Measurements from ENCODE around the gene PDE4D.

The PDE4D gene

DNA sequence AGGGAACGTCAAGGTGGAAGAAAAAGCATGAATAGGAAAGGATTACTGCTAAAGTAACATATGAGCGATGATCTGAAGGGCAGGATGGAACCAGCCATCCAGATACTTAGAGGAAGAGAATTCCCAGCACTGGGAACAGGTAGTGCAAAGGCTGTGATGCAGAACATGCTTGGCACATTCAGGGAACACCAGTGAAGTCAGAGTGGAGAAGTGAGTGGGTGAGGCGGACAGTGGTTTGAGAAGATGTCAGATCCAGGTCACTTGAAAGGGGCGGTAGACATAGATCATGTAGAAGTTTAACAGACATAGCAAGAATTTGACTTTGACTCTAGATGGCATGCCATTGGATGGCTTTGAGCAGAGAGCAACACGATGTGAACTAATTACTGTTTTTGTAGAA lies 374.2 kb downstream of the PDE4D start:
- DNase-seq (ENCODE audit: low read depth, low spot score) = no peak

DNA sequence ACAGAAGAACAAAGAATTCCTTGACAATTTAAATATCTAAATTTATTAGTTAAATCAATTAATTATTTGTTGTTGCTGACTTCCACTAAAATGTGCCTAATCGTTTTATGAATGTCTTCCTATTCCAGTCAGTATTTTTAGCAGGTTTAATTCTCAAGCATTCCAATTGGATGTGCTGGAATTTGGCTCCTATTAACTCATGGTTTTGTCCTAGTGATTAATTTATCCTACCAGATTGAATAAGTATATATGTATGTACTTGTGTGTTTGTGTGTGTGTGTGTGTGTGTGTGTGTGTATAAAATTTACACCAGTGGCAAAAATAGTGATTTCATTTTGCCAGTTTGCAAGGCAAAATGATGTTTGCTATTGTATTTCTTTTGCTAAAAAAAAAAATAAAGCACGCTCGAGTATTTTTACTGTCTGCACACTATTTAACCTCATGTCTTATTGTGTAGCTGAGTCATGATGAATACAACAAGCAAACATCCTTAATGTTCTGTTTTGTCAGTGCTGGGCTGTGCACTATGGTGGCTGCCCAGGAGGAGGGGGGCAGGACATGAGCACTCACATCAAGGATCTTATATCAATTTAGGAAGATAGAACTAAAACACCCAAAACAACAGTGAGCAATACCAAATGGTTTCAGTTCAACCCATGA lies 375.5 kb downstream of the PDE4D start:
- DNase-seq (ENCODE audit: low read depth, low spot score) = peak; percentile 15

DNA sequence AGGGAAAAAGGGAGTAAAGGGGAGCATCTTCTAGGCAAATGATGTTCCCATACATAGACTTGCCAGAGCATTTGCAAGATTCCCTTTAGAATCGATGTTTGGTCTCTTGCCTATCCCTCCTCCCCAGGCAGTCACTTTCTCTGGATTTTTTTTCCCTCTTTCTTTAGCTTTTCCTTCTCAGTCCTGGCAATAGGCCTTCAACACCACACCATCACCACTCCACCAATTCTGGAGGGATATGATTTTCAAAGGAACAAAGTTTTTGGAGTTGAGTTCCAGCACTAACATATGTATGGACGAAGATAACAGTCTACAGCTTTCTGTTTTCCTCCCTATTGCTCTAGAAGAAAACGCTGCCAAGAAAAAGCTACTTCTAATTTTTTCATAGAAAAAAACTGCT lies 377.4 kb downstream of the PDE4D start:
- DNase-seq (ENCODE audit: low read depth, low spot score) = no peak

DNA sequence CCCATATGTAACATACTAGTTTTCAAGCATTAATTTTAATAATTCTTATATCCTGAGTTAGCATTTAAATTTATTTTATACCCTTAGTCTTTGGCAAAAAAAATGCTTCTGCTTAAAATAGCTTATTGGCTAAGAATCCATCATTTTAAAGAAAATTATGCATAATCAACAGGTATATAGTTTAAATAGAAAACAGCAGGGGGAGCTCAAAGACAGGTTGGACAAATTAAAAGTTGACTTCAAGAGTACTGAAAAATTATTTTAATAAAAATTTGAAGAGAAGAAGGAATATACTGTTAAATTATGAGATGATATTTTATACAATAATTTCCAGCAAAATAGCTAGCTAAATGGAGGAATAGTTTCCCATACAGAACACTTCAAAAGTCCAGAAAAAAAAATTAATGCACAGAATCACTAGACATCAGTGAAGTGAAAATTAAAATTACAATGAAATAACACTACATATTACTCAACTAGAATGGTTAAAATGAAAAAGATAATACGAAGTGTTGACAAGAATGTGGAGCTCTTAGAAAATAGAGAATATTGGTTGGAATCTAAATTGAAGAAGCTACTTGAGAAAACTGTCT lies 387.1 kb downstream of the PDE4D start:
- DNase-seq (ENCODE audit: low read depth, low spot score) = no peak

DNA sequence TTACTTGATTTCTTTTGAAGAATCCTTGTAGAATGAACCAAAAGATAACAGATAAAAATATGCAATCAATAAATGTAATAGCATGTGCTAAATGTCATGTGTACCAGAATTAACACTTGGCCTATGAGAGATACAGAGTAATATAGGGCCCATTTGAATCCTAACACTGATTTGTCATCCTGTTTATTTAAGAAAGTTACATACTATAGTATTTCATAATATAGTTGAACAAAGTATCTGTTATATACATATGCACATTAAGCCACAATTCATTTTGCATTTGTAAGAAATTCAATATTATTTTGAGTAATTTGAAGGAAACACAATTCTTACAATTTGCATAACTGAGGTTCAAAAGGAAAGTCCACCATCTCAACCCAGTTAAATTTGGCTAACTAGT lies 389.5 kb downstream of the PDE4D start:
- no peak for DNase-seq (ENCODE audit: low read depth, low spot score)

DNA sequence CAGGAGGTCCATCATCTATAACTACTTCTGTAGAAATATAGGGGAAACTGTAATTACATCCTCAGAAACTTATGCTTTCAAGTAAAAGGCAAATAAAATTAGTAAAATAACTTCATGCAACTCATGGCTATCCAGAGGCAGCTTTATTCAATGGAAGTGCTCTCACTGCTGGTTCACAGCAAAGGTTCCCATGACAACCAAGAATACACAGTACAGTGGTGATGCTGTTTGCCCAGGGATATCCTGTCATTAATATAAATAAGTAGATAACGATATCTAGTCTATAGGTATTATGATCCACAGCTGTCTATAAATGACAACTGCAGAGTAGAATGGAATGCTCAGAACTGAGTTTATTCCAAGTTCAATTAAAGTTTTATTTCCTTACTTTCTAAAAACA lies 390.3 kb downstream of the PDE4D start:
- no peak for DNase-seq (ENCODE audit: low read depth, low spot score)

DNA sequence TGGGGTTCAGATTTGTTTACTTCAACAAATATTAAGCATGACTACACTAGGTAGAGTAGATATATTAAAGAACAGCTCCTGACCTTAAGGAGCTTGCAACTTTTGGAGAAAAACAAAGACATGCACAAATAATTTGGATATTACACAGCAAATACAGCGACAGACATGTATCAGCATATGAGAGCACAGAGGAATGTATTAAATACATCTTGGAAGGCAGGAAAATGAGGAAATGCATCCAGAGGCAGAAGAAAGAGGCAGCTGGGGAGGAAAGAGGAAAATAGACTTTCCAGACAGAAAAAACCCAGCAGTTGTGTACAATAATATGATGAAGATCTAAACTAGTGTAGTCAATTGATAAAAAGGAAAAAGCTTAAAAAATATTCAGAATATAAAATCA lies 392.2 kb downstream of the PDE4D start:
- no peak for DNase-seq (ENCODE audit: low read depth, low spot score)

DNA sequence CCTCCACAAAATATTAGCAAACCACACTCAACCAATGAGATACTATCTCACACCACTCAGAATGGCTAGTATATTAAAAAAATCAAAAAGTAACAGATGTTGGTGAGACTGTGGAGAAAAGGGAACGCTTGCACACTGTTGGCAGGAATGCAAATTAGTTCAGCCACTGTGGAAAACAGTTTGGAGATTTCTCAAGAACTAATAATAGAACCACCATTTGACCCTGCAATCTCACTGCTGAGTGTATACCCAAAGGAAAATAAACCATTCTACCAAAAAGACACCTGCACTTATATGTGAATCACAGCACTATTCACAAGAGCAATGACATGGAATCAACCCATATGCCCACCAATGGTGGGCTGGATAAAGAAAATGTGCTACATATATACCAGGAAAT lies 393.5 kb downstream of the PDE4D start:
- no peak for DNase-seq (ENCODE audit: low read depth, low spot score)

DNA sequence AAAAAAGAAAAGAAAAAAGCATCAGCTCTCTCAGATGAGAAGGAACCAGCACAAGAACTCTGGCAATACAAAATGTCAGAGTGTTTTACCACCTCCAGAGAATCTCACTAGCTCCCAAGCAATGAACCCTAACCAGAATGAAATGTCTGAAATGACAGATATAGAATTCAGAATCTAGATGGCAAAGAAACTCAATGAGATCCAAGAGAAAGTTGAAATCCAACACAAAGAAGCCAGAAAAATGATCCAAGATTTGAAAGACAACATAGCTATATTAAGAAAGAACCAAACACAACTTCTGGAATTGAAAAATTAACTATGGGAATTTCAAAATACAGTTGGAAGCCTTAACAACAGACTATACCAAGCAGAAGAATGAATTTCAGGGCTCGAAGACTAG lies 396.3 kb downstream of the PDE4D start:
- DNase-seq (ENCODE audit: low read depth, low spot score) = no peak

DNA sequence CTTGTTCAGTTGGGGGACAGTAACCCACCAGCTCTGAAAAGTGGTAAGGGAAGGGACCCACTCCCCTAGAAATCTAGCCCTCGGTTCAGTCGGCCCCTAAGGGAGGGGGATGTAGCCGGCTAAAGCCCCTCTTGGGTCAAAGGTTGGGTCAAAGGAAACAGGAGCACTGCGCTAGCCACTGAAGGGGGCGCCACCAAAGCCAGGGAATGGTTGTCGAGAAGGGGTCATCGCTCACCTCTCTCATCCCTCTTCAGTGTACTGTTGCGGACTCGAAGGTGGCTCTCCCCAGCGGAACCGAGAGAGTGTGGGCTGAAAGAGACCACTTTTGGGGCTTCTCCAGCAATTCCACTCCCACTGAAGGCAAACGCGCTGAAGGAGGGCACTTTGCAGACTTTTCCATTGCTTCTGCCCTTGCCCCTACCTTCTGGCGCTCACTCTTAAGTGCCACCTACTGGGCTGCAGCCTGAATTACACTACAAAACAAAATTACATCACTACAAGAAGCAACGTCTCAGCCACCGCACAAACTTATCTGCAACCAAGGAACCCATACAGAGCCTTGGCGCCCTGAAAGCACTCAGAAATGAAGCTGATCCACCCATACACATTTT lies 396.9 kb downstream of the PDE4D start:
- DNase-seq (ENCODE audit: low read depth, low spot score) = no peak

DNA sequence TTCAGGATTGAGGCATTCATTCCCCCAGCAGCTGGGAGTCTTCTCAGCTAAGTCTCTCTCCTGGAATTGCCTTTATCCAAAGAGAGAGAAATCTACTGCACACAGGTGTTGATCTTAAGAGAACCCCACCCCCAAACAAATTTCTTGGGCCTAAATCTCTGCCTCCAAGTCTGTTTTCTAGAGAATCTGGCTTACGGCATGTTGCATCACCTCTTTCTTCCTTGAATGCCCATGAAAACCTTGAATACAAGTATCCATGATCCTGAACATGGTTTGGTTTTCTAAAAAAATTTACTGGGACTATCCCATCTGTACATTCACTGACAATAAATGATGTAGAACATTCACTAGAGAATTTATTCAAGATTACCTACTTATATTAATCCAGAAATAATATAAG lies 401.6 kb downstream of the PDE4D start:
- no peak for DNase-seq (ENCODE audit: low read depth, low spot score)

DNA sequence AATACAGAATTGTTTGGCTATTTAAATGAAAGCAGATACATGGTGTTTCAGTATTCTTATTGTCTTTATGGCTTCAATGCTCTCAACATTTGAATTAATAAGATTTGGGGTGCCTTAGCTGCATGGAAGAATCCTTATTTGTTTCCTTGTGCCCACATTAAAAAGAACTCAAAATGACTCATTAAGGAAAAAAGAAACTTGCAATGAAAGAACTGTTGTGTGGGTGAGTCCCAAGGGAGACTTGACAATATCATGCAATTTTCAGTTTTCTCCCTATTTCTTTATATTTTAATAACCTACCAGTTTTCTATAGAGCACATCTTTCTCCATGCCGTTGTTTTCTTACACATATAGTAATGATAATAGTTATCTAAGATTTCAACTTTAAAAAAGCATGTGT lies 404.0 kb downstream of the PDE4D start:
- no peak for DNase-seq (ENCODE audit: low read depth, low spot score)

DNA sequence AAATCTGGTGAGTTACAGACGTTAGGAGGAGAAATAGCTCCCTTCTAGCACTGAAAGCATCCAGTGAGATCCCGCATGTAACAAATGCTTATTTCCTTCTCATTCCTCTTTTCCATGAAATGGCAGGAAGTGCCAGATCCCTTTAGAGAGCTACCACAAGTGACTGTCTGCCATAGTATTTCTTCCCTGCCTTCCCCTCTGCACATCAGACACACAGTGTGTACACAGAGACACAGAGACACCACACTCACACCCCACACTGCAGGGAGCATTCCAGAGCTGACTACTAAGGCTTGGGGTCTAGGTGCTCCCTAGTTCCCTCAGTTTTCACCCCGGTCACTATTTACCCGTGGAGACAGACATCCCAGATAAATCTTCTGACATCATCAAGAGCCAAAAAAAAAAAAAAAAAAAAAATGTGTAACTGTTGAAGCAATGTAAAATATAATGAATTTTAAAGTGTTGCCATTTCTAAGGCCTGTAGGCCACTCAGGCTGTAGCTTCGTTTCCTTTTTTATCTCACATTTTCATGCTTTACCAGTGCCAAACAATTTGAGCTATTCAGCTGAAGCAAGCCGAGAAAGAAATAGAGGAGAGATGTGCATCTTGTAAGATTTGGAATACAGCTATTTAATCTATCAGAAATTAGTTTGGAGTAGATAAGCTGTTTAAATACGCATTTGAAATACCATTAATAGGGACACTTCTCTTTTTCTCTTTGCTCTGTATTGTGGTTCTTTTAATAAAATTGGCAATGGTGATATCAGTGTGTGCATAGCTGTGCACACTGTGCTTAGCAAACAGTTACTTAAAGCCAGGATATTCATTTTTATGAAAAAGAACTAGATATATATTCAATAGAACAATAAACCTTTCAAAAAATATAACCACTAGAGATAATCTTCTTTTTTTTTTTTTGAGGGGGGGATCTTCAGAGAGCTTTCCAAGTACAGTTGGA lies 405.5 kb downstream of the PDE4D start:
- DNase-seq (ENCODE audit: low read depth, low spot score) = no peak

DNA sequence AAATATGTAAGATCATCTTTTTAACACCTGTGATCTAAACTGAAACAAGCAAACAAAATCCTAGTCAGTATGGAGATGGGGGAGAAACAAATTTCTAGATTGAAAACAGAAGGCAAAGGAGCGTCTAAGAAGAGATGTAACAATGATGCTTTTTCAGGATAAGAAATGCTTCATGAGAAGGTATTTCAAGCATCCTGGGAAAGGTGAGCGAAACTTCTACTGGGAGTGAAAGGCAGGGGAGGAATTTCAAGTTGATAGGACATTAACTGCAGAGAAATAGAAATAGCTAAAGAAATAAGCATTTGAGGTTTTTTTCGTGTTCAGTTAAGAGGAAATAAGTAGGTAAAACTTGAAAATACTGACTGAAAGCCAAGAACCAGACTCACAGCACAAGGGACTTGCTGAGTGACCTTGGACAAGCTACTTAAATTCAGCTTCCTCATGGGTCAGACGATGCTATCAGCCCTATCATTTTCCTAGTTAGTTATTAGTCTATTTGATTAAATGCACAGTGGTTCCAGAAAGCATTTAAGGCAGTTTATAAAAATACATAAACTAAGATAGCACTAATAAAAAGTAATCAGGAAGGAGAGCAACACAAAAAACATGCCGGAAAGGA lies 406.3 kb downstream of the PDE4D start:
- DNase-seq (ENCODE audit: low read depth, low spot score) = no peak

DNA sequence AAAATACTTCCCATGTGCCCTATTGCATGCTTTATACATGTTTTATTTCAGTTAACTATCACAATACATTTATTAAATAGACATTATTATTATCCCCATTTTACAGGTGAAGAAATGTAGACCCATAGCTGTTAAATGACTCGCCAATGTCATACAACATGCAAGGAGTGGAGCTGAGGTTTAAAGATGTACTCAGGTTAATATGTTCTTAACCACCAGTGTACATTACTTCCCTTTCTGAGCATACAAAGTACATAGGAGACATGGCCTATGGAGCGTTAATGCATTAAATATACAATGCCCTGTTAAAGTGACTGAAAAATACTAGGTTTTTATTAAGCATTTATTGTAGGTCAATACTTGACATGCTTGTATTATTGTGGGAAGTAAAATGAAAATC lies 407.0 kb downstream of the PDE4D start:
- no peak for DNase-seq (ENCODE audit: low read depth, low spot score)

DNA sequence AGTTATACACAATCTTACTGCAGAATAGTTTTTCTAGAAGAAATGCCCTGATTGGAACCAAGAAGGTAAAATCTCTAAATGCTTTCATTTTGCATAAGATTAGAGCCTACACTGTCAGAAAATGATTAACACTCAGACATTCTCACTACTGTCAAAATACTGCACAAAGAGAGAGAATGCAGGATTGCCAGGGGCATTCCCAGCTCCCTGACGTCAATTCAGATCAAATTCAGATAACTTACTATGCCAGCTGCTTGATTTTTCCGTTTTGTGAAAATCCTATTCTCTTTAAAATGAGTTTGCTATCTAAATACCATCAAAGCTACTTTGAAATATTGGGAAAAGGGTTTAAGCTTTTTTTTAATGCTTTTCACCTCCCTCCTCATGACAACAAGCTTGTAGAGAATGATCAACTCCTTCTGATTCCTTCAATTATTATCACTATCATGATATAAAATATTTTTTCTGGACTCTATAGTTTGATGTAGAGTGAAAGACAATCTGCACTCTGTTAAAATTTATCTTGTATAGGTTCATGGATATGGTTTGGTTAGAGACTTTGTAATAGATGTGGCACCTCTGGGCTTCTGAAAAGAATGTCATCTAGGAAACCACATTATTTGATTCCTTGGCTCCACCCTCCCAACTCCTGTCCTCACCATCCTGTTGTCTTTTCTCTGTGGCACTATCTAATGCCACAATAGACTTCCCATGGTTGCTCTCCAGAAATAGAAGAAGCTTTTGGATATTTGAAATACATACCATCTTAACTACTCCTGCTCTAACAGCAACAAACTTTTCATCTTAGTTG lies 407.7 kb downstream of the PDE4D start:
- DNase-seq (ENCODE audit: low read depth, low spot score) = no peak

DNA sequence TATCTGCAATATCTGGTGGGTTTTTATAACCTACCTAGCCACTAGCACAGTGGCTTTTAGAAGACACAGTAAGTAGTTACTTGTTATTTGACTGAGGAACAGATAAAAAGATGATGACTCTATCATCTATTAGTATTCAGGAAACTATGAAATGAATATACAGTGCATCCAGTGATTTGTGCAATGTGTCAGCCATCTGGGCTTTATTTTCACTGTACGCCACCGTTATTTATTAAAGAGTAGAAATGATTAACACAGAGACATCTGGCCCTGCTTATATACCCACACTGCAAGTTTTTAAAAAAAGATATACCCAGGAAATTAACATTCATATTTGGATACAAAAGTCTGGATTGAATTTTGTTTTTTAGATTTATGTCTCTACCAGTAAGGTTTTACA lies 408.4 kb downstream of the PDE4D start:
- no peak for DNase-seq (ENCODE audit: low read depth, low spot score)

DNA sequence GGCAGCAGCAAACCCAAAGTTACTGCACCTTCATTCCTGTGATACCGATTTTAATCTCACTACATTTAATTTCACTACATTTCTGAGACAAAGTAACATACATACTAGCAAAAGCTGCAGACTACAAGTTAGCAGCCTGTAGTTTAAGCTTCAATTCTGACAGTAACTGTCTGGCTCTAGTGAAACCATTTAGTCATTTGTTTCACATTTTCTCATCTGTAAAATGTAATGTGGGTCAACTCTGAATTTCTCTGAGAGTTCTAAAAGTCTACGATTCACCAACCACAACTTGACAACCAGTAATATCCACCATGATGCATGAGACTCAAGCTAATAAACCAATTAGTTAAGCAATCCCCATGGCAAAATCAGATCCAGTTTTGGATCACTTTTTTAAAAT lies 408.9 kb downstream of the PDE4D start:
- no peak for DNase-seq (ENCODE audit: low read depth, low spot score)

DNA sequence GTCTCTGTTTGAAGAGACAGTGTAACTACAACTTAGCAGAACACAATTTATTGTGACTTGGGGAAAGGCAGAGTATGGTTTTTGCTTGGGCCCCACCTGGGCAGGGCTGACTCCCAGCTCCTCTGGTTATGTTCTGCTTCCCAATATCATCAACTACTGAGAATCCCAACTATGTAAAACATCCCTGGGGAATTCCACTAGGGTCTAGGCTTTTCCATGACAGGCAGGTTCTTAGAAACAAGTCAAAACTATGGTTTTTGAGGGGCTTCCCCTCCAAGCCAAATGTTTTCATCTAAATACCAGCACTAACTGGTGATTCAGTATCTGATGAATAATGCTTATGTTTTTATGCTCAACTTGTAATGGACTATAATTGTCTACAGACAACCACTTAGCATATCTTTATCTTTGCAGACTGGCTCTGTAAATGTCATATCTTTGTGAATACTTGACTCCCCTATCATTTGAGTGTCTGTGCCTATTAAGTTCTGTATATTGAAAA lies 409.5 kb downstream of the PDE4D start:
- DNase-seq (ENCODE audit: low read depth, low spot score) = no peak

DNA sequence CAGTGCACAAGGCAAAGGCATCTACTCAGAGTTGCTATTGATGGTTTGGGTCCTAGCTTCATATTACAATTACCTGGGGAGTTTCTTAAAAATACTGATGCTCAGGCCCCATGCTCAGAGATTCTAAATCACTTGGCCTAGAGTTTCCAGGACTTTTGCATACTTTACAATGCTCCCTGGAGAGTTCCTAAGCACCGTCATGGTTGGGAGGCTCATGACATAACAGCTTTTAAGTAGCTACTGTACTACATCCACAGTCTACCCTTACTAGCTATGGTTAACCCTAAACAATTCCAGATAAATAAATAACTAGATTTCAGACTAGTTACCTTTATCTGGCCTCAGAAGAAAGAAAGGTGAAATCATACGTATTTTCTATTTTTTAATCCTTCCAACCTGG lies 414.4 kb downstream of the PDE4D start:
- DNase-seq (ENCODE audit: low read depth, low spot score) = no peak

DNA sequence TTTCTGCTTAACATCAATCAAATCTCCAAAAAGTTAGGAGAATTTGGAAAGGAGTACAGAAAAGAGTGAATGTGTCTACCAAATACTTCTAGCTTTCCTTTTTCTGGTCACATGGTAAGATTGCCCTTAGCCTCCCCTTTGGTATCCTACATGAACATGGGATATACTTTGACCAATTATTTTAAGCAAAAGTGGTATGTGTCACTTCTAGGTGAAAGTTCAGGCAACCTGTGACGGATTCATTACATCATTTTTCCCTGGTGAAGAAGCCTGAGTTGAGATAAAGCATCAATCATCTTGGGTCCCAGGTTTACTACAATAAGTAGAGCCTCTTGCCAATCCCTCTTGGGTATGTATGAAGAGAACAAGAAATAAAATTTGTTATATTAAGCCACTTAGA lies 419.2 kb downstream of the PDE4D start:
- DNase-seq (ENCODE audit: low read depth, low spot score) = no peak
